Hepatocyte (in vitro differentiated cells): Measurements from ENCODE around the gene RUNDC3A.

ENCODE experiments used
- CTCF ChIP-seq: fragments of 200-600 bp; sonication (generic); IDR thresholded peaks from 2 replicates; pipeline ENCODE4 v1.5.1; 2016; ENCODE audit warnings: antibody characterized with exemption, mild to moderate bottlenecking; ENCODE audit not compliant: poor library complexity
- EZH2 ChIP-seq: fragments of 200-600 bp; sonication (generic); IDR thresholded peaks from 2 replicates; pipeline ENCODE4 v1.6.1; 2016; ENCODE audit warnings: antibody characterized with exemption, mild to moderate bottlenecking, borderline replicate concordance
- EZH2phosphoT487 ChIP-seq: fragments of 200-600 bp; sonication (generic); IDR thresholded peaks from one replicate; pipeline ENCODE4 v1.6.1; 2018; ENCODE audit warnings: antibody characterized with exemption, mild to moderate bottlenecking, low read depth, moderate library complexity; ENCODE audit not compliant: unreplicated experiment, severe bottlenecking

- TF ChIP-seq CTCF: peak; percentile 51
- TF ChIP-seq EZH2: no peak
- no peak for TF ChIP-seq EZH2phosphoT487
These were observed 46.5 kb downstream of the RUNDC3A start for GRCh38 chr17:44354582-44355561.
